HG03025 (cell line): ENCODE data around the gene SPRYD4.
"Not testable (repeated sequence)": the region's sequence is repeated elsewhere in the genome, so short reads cannot be mapped to it uniquely, and the experiment has no call there.

Source experiments
- ATAC-seq: cut with Tn5 transposase; IDR thresholded peaks from one replicate; pipeline ENCODE4 v1.9.1; 2021; ENCODE audit warnings: mild to moderate bottlenecking, moderate library complexity; ENCODE audit not compliant: unreplicated experiment, low FRiP score

SPRYD4 gene

DNA sequence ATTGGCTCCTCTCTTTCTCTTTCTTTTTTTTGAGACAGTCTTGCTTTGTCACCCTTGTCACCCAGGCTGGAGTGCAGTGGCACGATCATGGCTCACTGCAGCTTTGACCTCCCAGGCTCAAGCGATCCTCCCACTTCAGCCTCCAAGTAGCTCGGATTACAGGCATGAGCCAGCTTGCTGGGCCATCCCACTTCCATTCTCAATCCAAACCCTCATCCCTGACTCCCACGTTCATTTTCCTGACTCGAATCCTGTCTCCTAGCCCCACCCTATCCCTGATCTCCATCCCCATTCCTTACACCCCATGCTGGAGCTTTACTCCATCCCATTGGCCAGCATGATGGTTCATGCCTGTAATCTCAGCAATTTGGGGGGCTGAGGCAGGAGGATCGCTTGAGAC, 7.8 kb downstream of the SPRYD4 start:
- ATAC-seq, result no peak

DNA sequence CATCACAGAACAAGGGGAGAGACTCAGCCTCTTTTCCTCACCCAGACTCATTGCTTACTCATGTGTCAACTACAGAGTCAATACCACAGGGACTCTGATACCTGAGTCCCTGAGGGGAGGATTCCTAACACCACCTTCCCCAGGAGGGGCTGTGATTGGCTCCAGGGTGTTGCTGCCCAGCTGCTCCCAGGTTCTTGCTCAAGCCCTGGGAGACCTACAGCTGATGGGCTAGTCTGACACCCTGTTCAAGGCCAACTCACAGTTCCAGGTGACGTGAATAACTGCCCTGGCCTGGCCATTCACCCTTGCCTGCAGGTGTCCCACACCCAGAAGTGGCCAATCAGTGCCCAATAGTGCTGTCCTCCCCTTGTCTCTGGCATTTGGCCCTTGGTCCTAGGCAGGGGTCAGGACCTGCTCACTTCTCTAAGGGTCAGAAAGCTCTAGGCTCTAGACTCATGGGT, 8.6 kb downstream of the SPRYD4 start:
- ATAC-seq, result no peak

DNA sequence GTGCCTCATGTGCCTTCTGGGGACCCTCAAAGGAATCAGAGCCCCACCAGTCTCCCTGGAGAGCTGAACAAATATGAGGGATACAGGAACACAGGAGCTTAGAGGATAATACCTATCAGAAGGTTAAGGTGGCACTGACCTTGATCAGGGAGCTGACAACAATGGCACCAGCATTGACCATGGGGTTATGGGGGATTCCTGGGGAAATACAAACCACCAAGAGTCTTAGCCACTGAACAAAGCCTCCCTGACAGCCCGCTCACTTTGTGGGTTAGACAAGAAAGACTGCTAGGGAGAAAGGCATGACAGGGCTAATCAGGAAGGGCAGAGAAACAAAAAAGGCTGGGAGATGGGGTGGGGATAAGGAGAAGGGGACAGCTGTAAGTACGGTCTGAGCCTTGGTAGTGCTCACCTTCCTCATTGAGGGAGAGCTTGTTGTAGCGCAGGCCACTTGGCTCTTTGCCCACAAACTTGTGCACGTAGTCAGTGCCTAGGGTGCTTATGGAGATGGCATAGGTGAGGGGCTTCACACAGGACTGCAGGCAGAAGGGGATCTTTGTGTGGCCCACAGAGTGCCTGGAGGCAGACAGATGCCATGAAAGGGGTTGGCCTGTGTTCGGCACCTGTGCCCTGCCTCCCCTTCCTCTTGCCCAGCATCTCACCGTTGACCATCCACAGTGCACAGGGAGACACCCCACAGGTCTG, 9.3 kb downstream of the SPRYD4 start:
- ATAC-seq, result no peak

DNA sequence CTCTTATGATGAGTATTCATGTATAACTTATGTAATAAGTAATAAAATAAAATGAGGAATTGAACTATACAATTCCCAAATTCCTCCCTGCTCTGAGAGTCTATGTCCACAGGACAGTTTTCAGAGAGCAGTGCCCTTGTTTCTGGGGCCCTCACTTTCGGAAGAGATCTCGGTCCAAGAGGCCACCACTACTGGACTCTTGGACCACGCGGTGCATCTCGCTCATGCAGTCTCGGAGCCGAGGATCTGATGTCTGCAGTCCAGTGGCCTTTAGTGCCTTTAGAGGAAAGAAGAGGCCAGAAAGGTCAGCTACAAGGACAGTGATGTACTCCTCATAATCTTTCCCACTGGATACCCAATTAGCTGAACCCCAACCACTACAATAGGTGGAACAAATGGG, 11.2 kb downstream of the SPRYD4 start:
- no peak for ATAC-seq

DNA sequence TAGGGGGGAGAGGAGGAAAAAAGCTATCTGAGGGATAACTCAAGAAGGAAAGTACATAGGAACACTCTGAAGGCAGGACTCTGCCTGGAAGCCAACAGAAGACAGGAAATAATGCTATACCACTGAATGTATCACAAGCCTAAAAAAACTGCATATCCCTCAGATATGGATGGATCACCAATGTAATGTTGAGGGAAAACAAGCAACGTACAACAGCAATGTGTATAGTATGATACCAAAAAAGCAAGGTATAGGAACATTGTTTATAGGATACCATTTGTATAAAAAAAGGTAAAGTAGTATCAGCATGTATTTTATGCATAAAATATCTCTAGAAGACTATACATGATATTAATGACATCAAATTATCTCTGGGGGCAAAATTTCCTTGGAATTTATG, 16.2 kb downstream of the SPRYD4 start:
- ATAC-seq, result no peak

DNA sequence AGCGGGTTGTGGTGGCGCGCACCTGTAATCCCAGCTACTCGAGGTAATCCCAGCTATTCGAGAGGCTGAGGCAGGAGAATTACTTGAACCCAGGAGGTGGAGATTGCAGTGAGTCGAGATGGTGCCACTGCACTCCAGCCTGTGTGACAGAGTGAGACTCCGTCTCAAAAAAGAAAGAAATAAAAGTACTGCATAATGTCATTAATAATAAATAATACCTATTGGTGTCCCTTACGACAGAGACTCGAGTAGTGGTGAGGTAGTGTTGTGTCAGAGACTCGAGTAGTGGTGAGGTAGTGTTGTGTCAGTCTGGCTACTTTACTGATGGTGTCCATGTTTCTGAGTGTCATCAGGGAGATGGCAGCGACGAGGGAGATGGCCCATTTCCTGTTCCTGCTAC, 18.3 kb downstream of the SPRYD4 start:
- ATAC-seq, result no peak

DNA sequence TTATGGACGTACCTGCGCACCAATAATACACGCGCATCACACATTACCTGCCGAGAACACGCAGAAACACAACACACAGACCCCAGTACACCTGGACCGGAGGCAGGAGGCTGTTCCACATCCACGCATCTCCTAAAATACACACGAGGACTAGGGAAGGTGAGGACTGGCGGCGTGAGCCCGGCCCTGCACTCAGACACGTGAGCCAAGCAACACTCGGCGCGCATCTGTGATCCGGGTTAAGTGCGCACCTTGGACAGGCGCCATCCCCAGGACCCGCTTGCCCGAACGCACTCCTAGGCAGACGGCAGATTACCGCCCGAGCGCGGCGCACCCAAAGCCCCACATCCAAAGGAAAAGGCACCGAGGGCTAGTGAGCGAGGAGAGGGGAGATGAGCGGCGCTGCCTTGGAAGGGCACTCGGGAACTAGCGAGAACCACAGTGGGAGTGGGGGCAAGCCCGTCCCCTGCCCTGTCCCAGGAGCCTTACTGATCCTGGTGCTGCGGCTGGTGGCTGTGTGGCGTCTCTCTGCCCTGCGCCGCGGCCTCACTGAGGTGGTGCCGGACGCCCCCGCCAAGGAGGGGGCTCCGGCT, 19.2 kb downstream of the SPRYD4 start:
- peak; percentile 20 for ATAC-seq

DNA sequence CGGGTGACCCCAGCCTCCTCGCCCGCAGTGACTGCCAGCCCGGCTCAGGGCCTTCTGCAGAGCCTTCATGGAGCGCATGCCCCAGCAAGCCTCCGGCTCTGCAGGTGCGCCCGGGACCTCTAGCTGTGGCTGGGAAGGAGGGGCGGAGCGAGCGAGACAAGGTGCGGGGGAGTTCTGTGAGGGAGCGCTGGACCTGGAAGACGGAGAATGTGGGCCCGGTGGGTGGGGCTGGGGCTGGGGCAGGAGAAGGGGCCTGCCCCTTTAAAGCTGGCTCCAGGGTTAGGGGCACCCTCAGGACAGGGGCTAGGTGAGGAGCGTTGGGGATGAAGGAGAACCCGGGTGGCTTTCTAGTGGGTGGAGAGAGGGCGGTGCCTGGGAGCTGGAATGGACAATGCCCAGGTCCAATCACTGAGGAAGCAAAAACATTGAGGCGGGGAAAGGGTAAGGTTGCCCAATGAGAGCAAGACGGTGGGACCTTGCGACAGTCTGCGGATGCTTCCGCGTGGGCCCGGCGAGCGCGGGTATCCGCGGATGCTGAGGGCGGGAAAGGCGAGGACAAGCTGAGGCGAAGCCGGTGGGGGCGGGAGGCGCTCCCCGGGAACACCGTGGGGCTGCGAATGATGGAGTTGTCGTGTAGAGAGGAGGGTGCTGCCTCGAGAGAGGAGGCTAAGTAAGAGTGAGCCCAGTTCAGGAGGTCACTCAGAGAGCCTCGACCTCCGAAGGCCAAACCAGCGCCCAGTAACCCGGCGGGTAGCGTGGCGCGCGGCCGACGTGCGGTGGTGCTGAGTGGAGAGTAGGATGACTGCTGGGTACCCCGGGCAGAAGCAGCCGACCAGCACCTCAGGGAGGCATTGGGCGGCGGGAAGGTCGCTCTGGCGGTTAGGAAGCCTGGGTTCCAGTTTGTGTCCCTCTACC, 19.9 kb downstream of the SPRYD4 start, which contains the start of gene GLS2:
TSS of gene GLS2 (minus strand) at position 121 of the 915 bp plus-strand sequence. CDS start at position 78, 43 bp downstream.
- ATAC-seq, result peak; percentile 63

DNA sequence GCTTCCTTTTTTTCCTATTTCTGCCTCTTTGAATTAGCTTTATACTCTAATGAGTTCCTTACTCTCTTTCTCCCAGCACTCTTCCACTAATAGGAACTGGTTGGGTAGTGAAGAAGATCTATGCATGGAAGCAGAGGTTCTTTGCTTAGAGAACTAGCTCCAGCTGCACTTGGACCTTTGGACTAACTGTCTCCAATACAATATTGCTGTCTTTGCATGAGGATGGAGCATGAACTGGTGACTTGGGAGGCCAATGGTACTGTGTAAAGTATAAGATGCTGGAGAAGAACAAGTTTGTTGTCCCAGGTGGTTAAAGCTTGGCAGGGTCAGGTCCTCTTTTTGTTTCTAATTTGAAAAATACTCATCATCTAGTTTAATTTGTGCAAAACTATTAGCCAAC, 22.0 kb downstream of the SPRYD4 start:
- no peak for ATAC-seq

DNA sequence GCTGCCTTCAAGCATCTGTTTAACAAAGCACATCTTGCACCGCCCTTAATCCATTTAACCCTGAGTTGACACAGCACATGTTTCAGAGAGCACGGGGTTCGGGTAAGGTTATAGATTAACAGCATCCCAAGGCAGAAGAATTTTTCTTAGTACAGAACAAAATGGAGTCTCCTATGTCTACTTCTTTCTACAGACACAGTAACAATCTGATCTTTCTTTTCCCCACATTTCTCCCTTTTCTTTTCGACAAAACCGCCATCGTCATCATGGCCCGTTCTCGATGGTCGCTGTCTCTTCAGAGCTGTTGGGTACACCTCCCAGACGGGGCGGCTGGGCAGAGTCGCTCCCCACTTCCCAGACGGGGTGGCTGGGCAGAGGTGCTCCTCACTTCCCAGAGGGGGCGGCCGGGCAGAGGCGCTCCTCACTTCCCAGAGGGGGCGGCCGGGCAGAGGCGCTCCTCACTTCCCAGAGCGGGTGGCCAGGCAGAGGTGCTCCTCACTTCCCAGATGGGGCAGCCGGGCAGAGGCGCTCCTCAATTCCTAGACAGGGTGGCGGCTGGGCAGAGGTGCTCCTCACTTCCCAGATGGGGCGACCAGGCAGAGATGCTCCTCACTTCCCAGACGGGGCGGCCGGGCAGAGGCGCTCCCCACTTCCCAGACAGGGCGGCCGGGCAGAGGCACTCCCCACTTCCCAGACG, 25.2 kb downstream of the SPRYD4 start:
- not testable (repeated sequence) for ATAC-seq

DNA sequence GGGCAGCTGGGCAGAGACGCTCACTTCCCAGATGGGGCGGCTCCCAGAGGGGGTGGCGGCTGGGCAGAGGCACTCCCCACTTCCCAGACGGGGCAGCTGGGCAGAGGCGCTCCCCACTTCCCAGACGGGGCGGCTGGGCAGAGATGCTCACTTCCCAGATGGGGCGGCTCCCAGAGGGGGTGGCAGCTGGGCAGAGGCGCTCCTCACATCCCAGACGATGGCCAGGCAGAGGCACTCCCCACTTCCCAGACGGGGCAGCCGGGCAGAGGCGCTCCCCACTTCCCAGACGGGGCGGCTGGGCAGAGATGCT, 25.7 kb downstream of the SPRYD4 start:
- ATAC-seq, result not testable (repeated sequence)

DNA sequence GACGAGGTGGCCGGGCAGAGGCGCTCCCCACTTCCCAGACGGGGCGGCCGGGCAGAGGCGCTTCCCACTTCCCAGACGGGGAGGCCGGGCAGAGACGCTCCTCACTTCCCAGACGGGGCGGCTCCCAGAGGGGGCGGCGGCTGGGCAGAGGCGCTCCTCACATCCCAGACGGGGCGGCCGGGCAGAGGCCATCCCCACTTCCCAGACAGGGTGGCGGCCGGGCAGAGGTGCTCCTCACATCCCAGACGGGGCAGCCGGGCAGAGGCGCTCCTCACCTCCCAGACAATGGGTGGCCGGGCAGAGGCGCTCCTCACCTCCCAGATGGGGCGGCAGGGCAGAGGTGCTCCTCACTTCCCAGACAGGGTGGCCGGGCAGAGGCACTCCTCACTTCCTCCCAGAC, 26.1 kb downstream of the SPRYD4 start:
- not testable (repeated sequence) for ATAC-seq

DNA sequence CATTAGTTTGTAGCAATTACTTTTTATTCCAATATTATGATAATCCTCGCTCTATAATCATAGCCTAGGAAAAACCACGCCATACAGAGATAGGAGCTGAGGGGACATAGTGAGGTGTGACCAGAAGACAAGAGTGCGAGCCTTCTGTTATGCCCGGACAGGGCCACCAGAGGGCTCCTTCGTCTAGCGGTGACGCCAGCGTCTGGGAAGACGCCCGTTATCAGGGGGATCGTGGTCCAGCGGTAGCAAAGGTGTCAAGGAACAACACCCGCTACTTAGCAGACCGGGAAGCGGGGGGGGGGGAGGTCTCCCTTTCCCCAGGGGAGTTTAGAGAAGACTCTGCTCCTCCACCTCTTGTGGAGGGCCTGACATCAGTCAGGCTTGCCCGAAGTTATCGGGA, 28.3 kb downstream of the SPRYD4 start:
- ATAC-seq, result not testable (repeated sequence)

DNA sequence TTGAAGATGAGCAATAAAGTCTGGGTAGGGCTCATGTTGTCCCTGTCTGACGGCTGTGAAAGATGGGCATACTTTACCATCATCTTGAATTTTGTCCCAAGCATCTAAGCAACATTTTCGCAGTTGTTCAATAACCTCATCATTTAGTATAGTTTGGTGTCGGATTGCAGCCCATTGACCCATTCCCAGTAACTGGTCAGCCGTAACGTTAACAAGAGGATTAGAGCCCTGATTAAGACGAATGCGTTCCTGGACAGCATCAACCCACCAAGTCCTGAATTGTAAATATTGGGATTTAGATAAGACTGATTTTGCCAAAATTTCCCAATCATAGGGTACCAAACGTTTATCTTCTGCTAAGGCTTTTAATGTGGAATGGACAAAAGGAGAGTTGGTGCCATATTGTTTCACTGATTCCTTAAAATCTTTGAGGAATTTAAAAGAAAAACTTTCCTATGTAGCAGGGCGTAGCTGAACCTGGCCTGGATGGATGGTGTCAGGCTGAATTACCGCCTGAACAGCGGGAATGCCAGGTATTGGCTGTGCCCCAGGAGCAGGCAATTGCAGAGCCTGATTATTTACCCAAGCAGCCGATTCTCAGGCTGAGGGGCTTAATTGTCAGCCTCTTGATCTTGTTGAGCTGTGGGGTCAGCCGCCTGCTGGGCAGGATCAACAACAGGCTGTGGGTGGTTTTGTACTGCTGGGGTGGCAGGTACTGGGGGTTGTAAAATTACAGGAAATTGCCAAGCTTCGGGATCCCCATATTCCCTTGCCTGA, 29.9 kb downstream of the SPRYD4 start:
- not testable (repeated sequence) for ATAC-seq

DNA sequence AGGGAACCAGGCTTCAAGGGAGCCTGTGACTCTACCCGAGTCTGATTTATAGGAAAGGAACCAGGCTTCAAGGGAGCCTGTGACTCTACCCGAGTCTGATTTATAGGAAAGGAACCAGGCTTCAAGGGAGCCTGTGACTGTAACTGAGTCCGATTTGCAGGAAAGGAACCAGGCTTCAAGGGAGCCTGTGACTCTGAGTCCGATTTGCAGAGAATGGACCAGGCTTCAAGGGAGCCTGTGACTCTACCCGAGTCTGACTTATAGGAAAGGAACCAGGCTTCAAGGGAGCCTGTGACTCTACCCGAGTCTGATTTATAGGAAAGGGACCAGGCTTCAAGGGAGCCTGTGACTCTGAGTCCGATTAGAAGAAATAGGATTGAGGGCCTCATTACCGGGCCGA, 31.1 kb downstream of the SPRYD4 start:
- ATAC-seq, result not testable (repeated sequence)

DNA sequence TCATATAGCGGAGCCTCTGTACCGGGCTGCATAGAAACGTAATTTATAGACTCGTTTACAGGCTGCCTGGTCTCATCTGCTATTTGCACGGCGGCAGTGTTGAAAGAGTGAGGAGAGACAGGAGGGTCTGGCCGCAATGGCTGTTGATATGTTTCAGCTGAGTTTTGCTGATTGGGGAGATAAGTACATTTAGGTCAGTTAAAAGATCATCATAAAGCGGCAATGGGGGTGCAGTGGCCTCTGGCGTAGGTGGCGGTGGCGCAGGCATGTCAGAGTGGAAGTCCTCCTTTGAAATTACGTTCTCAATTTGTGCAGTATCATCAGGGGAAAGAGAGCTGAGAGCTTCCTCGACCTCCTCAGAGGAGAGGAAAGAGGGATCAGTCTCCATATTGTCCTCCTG, 31.5 kb downstream of the SPRYD4 start:
- ATAC-seq, result not testable (repeated sequence)

DNA sequence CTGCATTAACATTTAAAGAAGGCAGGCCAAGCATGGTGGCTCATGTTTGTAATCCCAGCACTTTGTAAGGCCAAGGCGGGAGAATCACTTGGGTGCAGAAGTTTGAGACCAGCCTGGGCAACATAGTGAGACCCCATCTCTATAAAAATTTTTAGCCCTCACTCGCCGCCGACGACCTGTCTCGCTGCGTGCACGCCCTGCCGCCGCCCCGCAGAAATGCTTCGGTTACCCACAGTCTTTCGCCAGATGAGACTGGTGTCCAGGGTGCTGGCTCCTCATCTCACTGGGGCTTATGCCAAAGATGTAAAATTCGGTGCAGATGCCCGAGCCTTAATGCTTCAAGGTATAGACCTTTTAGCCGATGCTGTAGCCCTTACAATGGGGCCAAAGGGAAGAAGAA, 42.4 kb downstream of the SPRYD4 start:
- ATAC-seq, result no peak

DNA sequence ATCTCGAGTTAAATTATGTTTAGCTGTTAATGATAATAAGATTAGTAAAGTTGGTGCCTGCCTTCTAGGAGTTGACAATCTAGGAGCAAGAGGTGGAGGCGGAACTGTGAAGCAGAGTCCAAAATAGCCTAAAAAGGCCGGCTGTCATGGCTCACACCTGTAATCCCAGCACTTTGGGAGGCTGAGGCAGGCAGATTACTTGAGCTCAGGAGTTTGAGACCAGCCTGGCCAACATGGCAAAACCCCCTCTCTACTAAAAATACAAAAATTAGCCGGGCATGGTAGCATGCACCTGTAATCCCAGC, 45.6 kb downstream of the SPRYD4 start:
- ATAC-seq, result not testable (repeated sequence)

DNA sequence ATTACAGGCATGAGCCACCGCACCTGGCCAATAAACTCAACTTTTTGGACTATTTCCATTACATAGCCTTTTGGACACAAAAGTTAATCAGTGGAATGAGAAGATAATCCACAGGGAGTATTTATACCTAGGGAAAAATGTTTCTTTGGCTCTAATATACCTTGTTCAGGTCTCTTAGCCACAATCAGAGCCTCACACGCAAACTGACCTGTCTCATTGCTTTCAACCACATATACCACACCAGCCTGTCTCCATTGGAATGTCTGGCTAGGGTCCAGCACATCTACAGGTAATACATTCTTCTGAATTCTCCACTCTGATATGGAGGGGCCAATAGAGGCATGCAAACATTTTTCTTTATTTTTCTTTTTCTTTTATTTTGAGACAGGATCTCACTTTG, 49.5 kb downstream of the SPRYD4 start:
- ATAC-seq, result no peak

DNA sequence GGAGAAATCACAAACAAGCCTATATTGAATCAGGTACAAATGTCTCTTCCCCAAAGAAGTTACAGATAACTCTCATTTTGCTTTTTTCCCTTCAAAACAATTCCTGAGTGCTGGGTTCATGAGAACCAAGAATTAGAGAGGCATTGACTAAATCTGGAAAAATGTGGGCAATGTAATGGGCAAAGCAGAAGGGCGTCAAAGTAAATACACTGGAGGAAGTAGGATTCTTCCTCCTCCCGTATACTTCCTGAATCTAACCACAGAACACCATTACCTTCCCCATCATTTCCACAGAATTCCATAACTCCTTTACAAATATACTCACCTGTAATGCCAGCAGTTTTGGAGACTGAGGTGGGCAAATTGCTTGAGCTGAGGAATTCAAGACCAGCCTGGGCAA, 50.2 kb downstream of the SPRYD4 start:
- ATAC-seq, result no peak
